ENCODE results near the gene MRPL11.

DNA sequence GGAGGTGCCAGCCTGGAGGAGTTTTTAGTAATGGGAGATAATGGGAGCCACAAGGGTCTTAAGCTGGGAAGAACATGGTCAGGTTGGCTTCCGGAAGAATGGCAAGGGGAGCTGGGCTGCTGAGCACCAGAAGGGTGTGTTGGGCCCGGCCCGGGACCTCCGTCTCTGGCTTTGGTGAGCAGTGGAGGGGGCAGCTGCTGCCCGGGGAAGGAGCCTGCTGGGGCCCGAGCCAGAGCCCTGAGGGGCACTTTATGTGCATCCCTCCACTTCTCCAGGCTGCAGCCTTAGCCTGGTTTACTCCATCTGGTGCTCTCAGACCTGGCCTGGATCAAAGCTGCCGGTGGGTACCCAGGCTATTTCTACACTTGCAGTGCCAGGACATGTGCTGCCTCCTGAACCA is 26.5 kb downstream of the MRPL11 start:
- TF ChIP-seq, protein P1, sequence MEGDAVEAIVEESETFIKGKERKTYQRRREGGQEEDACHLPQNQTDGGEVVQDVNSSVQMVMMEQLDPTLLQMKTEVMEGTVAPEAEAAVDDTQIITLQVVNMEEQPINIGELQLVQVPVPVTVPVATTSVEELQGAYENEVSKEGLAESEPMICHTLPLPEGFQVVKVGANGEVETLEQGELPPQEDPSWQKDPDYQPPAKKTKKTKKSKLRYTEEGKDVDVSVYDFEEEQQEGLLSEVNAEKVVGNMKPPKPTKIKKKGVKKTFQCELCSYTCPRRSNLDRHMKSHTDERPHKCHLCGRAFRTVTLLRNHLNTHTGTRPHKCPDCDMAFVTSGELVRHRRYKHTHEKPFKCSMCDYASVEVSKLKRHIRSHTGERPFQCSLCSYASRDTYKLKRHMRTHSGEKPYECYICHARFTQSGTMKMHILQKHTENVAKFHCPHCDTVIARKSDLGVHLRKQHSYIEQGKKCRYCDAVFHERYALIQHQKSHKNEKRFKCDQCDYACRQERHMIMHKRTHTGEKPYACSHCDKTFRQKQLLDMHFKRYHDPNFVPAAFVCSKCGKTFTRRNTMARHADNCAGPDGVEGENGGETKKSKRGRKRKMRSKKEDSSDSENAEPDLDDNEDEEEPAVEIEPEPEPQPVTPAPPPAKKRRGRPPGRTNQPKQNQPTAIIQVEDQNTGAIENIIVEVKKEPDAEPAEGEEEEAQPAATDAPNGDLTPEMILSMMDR (IDR thresholded peaks at IDR 0.05): no peak
- no peak for TF ChIP-seq POLR2A (IDR thresholded peaks at IDR 0.05)
